Effector CD8-positive, alpha-beta T cell (primary cell): ENCODE results near the gene AKT1.
"Not testable (repeated sequence)": the region's sequence is repeated elsewhere in the genome, so short reads cannot be mapped to it uniquely, and the experiment has no call there.

Source experiments
- DNase-seq: peaks from one replicate; lab custom pipeline; 2025; lab: John Stamatoyannopoulos, UW

The AKT1 gene

GRCh38 chr14:104753528-104754212 lies 41.9 kb downstream of the AKT1 start:
- DNase-seq = no peak

DNA sequence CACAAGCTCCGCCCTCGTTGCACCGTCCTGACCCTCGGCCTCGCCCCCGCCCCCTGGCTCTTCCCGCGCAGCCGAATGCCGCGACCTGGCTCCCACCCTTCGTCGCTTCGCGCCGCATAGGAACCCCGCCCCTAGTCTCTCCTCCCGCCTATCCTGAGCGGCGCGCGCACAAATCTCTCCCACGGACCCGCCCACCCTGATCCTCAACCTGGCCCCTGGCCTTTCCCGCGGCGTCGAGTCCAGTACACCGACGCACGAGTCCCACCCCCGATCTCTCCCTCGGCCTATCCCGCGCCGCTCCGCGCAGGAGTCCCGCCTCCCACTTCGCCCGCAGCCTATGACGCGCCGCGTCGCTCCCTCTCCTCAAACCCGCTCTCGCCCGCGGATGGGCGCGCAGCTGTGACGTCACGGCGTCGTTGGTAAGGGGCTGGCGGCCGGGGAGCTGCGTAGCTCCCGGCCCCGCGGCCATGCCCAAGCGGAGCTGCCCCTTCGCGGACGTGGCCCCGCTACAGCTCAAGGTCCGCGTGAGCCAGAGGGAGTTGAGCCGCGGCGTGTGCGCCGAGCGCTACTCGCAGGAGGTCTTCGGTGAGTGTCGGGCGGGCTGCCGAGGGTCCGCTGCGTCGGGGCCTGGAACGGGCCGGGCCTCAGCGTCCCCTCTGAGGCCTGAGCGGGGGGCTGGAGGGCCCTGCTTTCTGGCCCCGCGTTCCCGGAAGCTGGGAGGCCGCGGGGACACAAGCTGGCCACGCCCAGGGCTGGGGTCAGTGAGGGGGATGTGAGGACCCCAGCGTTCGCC lies 42.6 kb downstream of the AKT1 start, which contains the start of gene SIVA1:
Gene SIVA1 (plus strand): TSS at position 413 of the 793 bp plus-strand sequence. CDS start 55 bp downstream, at position 468.
- DNase-seq = peak; percentile 100

DNA sequence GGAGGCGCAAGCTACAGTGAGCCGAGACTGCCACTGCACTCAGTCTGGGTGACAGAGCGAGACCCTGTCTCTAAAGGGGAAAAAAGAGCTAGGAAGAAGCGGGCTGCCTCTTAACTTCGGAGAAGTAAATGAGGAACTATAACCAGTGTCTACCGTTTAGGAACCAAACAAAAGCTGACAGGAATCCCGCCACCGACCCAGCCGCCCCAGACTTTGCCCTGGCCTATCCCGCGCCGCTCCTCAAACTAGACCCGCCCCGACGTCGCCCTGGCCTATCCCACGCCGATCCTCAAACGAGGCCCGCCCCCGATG lies 43.2 kb downstream of the AKT1 start:
- no peak for DNase-seq

DNA sequence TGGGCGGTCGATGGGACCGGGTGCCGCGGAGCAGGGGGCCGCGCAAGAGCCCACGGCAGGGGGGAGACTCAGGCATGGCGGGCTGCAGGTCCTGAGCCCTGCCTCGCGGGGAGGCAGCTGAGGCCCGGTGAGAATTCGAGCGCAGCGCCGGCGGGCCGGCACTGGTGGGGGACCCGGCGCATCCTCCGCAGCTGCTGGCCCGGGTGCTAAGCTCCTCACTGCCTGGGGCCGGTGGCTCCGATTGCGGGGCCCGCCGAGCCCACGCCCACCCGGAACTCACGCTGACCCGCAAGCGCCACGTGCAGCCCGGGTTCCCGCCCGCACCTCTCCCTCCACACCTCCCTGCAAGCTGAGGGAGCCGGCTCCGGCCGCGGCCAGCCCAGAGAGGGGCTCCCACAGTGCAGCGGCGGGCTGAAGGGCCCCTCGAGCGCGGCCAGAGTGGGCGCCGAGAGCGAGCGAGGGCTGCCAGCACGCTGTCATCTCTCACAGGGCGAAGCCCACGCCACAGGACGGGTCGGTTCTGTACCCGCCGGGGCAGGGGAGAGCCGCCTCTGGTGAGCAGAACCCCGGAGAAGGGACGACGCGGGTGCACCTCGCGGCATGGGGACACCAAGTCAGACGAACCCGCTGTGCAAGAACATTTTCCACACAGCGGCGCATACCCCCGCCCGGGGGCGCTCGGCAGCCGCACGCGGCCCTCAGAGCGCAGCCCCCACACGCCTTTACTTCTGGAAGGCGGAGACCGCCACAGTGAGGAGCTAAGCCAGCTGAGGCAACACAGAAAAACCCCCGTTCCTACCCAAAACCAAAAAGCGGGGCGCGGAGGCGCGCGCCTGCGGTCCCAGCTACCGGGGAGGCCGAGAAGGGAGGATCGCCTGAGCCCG lies 43.8 kb downstream of the AKT1 start:
- DNase-seq = peak; percentile 39

GRCh38 chr14:104750753-104751057 lies 44.8 kb downstream of the AKT1 start:
- not testable (repeated sequence) for DNase-seq

DNA sequence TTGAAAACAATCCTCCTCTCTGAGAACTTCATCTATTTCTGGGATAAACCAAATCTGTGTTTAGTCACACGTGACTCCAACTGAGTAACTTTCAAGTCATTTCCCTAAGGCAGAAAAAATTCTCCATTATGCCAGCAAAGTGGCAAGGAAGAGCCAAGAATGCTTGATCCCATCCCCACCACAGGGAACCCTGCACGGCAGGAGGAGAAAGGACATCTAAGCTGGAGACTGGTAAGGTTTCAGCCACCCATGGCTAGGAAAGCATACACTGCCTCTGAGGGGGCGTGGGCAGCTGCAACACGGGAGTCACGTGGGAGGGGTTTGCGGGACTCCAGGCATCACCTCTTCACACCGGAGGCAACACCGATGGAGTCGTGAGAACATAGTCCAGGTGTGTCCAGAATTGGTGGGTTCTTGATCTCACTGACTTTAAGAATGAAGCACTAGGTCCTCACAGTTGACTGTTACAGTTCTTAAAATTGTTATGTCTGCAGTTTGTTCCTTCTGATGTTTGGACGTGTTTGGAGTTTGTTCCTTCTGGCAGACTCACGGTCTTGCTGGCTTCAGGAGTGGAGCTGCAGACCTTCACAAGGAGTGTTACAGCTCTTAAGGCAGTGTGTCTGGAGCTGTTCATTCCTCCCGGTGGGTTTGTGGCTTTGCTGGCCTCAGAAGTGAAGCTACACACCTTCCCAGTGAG lies 45.3 kb downstream of the AKT1 start:
- no peak for DNase-seq

DNA sequence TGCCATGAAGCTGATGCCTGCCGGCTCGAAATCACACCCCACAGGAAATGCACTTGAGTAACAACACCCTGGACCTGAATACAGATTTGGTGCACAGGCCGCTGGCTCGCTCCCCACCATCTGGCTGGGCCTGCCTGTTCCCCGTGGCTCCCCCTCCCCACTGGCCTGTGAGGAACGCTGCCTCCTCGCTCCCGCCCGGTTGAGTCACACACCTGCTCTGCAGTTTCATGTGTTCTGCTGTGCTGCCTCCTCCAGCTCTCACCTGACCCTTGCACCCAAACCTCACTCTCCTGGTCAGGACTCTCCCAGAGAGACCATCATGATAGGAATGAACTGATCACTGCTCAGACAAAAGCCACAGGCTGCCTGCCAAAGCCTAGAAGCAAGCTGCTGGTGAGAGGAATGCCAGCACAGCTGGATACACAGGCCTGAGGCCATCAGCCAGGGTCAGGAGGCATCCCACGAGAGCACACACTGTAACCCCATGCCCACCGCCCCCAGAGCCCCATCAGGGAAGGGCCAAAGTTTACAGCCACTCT lies 46.4 kb downstream of the AKT1 start:
- no peak for DNase-seq

GRCh38 chr14:104747876-104748275 lies 47.7 kb downstream of the AKT1 start:
- DNase-seq = no peak

DNA sequence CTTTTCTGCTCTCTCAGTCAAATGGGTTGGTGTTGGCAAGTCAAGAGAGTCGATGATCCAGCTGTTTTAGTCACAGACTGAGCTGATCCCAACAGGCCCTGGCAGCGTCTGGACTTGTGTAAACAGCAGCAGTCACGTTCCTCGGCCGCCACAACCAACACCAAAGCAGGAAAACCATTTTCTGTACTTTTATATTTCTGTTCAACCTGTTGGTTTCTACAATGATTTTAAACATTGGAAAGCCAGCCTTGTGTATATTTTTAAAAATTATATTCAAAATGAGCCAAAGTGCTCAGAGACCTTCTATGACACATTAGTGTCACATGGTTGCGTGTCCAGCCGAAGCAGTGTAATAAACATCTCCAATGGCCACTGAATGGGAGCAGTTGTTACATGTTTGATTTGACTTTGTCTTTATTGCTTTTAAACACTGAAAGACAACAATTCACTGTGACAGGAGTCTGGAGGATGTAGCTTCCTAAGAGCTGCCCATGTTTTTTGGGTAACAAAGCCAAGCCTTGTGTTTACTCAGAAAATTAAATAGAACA lies 48.5 kb downstream of the AKT1 start:
- DNase-seq = no peak

DNA sequence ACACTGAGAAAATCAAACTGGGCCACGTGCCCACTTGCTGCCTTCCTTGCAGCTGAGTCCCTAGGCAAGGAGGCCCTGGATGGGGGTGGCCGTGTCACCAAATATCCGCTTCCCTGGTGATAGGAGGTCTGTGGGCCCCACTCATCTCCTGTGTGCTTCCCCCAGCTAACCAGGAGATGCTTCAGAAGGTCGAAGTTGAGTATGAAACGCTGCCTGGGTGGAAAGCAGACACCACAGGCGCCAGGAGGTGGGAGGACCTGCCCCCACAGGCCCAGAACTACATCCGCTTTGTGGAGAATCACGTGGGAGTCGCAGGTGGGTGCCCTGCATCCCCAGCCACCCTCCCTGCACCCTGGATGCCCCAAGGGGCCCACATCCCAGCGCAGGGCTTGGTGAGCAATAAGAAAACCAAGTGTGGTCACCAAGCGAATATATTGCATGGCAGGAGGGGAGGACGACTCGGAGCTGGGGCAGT lies 49.4 kb downstream of the AKT1 start:
- no peak for DNase-seq

- no peak for DNase-seq
Measured at GRCh38 chr14:104745431-104745830, 50.1 kb downstream of the AKT1 start.

DNA sequence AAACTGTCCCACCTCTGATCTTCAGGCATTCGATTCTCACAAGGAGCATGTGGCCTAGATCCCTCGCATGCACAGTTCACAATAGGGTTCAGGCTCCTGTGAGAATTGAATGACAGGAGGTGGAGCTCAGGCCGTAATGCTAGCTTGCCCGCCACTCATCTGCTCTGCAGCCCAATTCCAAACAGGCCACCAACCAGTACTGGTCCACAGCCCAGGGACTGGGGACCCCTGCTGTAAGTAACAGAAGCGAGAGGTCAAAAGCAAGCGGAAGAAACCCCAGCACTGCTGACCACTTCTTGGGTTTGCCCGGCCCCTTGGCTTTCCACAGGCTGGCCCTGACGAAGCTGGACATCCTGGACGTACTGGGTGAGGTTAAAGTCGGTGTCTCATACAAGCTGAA lies 51.1 kb downstream of the AKT1 start:
- DNase-seq = no peak

DNA sequence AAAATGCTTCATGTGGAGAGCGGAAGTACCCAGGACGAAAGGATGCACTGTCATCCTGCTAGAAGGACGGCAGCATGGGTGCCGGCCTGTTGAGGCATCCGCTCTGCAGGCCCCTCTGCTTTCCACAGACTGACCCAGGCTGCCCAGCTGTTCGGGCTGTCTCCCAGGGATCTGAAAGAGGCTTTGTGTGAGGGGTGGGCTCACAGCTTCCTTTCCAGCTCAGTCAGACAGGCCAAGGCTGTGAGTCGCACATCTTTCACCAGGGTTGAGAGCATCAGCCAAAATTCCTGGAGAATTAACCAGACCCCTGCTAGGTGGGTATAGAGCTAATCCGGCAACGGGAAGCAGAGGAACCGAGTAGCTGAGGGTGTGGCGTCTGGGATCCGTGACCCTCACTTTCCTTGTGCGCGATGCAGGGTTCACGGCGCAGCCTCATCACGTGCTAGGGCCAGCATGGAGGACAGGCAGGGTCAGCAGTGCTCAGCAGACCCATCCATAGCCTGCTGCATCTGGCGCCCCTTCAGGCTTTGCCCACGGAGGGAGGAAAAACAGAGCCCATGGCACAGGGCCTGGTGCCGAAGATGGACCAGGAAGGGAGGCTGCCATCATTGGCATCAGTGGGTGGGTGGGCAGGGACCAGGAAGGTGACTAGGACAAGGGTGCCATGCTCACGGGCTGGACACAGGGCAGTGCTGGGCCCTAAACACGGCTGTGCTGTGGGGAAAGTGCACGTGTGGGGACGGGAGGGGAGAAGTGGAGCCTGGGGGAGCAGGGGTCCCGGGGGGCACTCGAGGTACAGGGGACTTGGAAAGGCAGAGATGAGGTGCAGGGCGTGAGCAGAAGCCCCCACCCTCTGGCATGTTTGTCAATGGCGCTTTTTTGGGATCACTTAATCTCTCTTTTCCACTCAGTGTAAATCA lies 51.8 kb downstream of the AKT1 start:
- no peak for DNase-seq

DNA sequence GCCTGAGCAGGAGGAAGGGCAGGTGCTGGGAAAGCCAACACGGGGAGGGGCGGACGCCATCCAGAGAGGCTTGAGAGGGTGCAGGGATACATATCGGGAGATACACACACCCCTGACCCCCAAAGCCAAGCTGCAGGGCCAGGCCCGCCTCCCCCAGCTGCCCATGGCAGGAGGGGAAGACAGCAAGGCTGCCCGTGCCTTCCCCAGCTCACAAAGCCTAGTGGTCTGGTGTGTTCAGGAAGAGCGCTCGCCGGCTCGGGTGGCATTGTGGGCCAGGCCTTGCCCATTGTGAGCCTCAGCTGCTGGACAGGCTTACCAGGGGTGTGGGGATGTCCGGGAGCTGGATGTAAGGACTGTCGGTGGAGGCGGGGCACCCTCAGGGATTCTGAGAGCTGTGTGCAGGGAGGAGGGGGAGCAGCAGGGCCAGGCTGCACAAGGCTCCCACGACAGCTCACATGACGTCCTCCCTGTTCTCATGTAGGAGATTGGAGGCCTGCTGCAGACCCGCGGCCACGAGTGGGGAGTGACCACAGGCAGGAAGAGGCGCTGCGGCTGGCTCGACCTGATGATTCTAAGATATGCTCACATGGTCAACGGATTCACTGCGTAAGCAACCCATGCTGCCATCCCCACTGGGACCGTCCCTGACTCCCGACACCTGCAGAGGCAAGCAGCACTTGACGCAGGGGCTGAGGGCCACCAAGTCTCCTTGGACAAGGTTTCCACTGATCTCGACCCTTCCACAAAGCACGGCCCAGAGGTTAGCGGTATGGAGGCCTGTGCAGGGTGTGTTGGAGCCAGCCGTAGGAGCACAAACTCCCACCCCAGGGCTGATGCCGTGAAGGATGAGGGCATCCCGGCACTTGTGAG lies 52.7 kb downstream of the AKT1 start:
- no peak for DNase-seq

DNA sequence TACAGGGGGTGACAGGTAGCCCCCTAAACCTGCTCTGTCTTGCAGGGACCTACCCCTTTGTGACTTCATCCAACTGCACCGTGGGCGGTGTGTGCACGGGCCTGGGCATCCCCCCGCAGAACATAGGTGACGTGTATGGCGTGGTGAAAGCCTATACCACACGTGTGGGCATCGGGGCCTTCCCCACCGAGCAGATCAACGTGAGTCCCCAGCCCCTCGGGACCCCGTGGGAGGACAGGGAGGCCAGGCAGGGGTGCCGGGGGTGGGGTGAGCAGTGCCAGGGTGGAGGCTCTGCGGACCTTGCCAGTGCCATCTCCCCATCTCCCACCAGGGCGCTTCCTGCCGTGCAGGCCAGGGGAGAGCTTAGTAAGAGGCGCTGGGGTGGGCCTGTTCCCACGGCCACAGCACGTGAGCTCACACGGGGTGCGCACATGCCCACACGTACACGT lies 53.7 kb downstream of the AKT1 start:
- DNase-seq = no peak

DNA sequence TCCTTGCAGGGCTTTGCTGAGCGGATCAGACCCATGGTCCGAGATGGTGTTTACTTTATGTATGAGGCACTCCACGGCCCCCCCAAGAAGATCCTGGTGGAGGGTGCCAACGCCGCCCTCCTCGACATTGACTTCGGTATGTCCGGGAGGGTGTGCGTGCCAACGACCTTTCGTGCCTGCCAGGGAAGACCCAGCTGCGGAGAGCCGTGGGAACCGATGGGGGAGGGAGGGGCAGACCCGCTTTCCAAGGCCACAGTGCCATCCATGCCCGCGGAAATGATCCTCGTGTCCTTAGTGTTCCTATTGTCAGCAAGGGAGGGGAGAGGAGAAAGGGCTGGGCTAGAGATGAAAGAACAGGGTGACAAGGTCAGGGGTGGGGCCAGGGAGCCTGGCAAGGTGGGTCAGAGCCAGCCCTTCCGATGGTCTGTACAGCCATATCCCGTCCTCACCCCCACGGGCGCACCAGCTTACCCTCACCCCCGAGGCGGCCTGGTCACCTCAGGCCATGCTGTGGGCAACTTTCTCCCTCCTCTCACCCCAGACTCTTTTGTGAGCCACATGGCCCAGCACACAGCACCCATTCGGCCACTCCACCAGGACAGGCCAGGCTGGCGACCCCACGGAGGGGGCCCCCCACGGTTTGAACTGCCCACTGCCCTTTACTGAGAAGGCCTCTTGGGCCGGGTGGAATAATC lies 54.3 kb downstream of the AKT1 start:
- DNase-seq = no peak

DNA sequence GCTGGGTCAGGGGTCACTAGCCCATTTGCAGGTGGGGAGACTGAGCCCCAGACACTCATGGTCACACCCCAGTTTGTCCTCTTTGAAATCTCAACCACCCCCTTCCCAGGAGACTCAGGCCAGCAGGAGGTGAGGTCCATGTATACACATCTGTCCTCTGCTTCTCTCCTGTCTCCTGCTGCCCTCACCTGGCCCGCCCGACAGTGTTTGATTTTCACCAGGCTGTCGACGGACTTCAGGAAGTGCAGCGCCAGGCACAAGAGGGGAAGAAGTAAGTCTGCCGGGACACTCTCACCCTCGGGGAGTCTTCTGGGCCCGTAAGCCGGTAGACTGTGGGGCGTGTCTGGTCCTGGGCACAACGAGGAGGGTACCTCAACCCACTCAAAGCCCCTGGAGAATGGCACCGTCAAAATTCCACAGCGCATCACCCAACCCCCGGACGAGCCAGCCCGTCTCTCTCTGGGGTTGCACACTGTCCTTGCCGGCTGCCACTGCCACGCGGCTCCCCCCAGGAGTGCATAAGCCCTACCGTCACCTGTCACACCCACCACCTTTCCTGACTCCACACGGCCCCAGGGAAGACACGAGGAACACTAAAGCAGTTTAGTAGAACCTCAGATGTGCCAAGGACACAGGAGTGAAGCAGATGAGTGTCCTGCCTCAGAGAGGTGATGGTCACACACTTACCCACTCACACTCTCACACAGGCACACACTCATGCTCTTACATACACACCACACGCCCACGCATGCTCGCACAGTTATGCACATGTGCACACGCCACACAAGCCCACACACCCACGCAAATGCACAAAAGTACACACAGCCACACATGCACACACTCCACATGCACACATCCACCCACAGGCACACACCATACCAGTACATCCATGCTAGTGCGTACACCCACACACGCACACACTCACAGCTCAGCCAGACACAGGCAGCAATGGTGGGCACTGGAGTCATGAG lies 55.7 kb downstream of the AKT1 start:
- no peak for DNase-seq
